Epithelial cell of esophagus (primary cell): ENCODE results near the gene IFNA1.

Source experiments
- DNase-seq: peaks from one replicate; pipeline ENCODE4 v3.0.0; 2010; ENCODE audit warnings: low read depth
- H3K4me3 ChIP-seq: 2 replicates; pipeline ENCODE4 v1.5.1; 2011; ENCODE audit warnings: mild to moderate bottlenecking, low read length, control low read depth
- CTCF ChIP-seq: IDR thresholded peaks from 2 replicates; pipeline ENCODE4 v1.5.1; 2011; ENCODE audit warnings: low read depth, mild to moderate bottlenecking, low read length, control low read depth, inconsistent platforms; ENCODE audit not compliant: insufficient read depth; ENCODE audit errors: missing control alignments

IFNA1 gene

GRCh38 chr9:21440139-21440538 lies at the start of gene IFNA1:
TSS of gene IFNA1 (plus strand) at chr9:21440439. CDS start at chr9:21440508, 69 bp downstream.
- H3K4me3 ChIP-seq: no peak within 1 kb of the TSS
- TF ChIP-seq CTCF: no peak
- no peak for DNase-seq

GRCh38 chr9:21392270-21392669 lies 48.0 kb upstream of the IFNA1 start:
- TF ChIP-seq CTCF: peak; percentile 45
- H3K4me3 ChIP-seq: no peak overlapping the region
- DNase-seq: peak; percentile 35

- DNase-seq: peak; percentile 24
- TF ChIP-seq CTCF: peak; percentile 68
- H3K4me3 ChIP-seq: peak overlapping the region; percentile 22
Observed at GRCh38 chr9:21395778-21396717, 44.2 kb upstream of the IFNA1 start.

GRCh38 chr9:21398955-21399489 lies 41.2 kb upstream of the IFNA1 start:
- H3K4me3 ChIP-seq: no peak overlapping the region
- no peak for TF ChIP-seq CTCF
- no peak for DNase-seq

- no peak for DNase-seq
- no peak for TF ChIP-seq CTCF
- H3K4me3 ChIP-seq: no peak overlapping the region
Observed at GRCh38 chr9:21399956-21400355, 40.3 kb upstream of the IFNA1 start.

GRCh38 chr9:21402386-21403251 lies 37.6 kb upstream of the IFNA1 start:
- peak overlapping the region; percentile 31 for H3K4me3 ChIP-seq
- no peak for DNase-seq
- no peak for TF ChIP-seq CTCF
